KBM-7 (cell line): ENCODE measurements around the gene DLGAP3.

Experiments used
- DNase-seq: peaks from one replicate; pipeline ENCODE4 v3.0.0-alpha.2; 2015
- in situ Hi-C: fragments of 300-500 bp; cut with MboI; formaldehyde crosslinking; loops from 2 replicates; pipeline ENCODE4 v1.14.3; 2020; ENCODE audit warnings: low sequenced_read_pairs, low pct_unique_long_range_greater_than_20kb, mixed read lengths

The DLGAP3 gene

DNA sequence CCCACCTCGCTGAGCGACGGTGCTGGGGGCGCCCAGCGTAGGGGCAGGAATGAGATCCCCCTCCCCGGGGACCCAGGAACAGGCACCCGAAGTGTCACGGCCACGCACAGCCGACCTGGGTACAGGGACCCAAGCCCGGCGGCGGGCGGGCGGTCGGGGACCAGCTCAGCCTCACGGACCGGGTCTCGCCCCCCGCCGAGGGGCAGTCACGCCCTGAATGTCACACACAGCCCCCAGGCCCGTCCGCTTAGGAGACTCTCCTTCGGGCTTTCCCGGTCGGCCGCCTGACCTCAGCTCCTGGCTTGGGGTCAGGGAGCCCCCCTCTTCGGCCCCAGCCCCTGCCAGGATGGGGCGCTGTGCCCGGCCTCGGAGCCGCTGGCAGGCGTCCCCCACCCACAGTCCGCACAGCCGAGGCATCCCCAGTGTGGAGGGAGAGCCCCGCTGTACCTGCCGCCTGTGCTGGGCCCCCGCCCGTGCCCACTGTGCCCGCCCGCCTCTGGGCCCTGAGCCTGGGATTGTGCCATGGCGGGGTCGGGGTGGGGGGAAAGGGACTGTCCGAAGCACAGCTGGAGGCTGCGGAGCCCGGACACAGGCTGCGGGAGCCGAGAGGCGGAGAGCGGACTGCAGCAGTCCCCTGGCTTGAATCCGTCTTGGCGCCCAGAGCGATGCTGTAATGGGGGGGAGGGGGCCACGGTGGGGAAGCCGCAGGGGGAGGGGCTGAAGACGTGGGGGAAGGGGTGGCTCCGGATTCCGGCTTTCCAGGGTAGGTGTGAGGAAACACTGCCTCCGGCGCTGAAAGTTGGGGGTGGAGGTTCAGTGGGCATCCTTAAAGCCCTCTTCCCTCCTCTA, 627 bp upstream of the DLGAP3 start:
- peak; percentile 27 for DNase-seq
- in situ Hi-C loops, result no loop called here

DNA sequence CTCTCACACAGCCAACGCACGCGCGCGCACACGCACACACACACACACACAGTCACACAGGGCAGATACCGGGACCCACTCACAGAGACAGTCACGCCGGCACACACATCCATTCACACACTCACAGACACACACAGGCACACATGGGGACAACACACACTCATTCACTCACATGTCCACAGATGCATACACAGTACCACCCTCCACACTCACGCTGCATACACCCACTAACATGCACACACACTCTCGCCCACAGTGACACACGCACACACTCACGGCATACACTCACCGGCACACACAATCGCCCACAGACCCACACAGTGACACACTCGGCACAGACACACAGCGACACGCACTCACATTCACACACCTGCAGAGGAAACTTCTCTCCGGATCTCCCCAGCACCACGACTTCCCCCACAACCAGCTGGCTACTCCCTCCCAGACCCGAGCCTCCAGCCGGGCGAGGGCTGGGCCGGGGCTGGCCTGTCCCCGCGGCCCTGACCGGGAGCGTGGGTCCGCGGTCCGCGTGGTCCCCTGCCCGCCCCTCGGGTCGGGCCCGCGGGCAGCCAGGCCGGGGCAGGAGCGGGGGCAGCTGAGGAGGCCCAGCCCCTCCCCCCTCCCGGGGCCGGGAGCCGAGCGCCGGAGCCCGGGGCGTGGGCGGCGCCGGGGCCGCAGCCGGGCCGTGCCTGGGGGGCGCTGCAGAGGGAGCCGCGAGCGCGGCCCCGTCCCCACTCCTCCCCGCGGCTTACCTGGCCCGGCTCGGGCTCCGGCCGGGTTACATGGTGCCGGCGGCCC, 552 bp downstream of the DLGAP3 start:
- in situ Hi-C loops, result no loop called here
- DNase-seq, result peak; percentile 40

DNA sequence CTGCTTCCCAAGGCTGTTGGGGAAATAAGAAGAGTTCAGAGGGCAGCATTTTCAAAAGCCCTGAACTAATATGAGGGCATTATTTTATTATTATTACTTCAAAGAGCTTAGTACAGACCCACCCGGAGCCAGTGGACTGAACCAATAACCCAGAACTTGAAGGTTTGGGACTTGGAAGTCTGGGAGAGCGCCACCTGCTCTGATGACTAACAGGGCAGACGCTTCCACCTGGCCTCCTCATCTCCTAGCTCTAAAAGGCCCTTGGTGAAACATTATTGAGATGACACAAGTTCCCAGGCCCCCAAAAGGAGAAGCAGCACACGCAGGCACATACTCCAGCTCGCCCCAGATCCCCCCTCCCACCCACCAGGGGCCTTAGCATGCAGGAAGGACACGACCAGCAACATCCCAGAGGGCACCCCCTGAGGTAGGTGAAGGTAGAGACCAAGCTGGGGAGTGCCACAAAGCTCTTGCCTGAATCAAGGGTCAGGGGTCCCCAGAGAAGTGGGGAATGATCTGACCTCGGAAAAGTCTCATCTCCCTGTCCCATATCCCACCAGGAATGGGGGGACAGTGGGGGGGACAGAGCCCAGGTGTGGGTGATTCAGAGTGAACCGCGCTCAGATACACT, 1.3 kb downstream of the DLGAP3 start:
- in situ Hi-C loops, result no loop called here
- no peak for DNase-seq

DNA sequence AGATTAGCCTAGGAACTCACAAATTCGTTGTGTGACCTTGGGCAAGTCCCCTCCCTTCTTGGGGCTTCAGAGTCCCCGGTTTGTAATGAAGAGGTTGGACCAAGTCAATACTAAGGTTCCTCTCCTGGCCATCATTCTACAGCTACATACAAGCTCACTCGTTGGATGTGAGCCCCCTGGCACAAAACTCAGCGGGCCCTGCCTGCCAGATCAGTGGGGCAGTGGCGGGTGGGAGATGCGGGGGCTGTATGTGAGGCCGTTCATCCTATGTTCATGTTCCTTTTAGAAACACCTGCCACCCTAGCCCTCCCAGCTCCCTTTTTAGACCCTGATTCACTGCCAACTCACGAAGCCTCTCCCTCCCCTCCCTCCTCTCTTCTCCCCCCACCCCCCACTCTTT, 2.1 kb downstream of the DLGAP3 start:
- DNase-seq, result no peak
- in situ Hi-C loops, result no loop called here

DNA sequence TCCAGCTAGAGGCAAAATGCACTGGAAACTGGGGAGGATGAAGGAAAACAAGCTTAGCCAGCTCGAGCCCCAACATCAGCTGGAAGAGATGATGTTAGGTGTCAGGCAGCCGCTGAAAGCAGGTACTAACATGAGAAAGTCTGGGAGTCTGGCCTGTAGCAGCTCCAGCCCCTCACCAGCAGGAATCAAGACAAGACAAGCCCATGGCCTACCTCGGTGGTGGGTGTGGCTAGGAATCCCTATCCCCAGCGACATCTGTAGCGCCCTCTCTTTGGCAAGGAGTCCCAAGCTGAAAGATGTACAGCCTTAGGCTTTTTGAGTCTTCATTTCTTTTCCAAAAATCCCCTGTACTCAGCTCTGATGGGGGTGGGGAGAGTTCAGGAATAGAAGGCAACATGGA, 2.6 kb downstream of the DLGAP3 start:
- DNase-seq, result no peak
- in situ Hi-C loops, result no loop called here

DNA sequence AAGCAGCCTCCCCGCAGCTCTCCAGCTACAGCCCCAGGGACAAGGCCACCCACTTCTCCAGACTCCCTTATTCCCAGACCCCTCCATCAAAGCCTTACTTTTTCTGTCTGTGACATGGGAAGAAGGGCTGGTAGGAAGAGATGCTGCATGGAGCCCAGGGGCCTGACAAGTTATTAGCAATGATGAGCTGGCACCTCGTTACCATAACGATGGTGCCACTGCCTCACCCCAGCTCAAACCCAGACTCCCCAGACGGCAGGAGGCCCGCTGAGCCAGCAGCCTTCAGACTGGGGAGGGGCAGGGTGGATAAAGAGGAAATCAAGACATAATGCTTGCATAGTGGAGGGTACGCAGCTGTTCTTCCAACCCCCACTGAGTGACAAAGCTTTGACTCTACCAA, 3.3 kb downstream of the DLGAP3 start:
- DNase-seq, result no peak
- in situ Hi-C loops, result no loop called here

DNA sequence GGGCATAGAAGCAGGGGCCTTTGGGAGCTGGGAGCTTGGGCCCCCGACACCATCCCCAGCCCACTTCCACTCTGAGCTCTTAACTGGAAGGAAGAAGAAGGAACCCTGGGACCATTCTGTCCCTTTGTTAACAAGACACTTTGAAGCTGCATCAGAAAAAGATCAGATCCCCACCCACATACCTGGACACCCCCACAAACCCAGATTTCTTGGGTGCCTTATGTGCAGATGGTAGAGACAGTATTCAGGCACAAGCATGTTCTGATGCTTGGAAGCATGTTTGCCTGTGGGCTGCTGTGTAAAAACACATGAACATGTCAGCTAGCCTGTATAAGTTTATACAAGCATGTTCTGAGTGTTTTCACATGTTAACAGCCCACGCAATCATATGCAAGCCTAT, 3.7 kb downstream of the DLGAP3 start:
- no peak for DNase-seq
- in situ Hi-C loops, result no loop called here

DNA sequence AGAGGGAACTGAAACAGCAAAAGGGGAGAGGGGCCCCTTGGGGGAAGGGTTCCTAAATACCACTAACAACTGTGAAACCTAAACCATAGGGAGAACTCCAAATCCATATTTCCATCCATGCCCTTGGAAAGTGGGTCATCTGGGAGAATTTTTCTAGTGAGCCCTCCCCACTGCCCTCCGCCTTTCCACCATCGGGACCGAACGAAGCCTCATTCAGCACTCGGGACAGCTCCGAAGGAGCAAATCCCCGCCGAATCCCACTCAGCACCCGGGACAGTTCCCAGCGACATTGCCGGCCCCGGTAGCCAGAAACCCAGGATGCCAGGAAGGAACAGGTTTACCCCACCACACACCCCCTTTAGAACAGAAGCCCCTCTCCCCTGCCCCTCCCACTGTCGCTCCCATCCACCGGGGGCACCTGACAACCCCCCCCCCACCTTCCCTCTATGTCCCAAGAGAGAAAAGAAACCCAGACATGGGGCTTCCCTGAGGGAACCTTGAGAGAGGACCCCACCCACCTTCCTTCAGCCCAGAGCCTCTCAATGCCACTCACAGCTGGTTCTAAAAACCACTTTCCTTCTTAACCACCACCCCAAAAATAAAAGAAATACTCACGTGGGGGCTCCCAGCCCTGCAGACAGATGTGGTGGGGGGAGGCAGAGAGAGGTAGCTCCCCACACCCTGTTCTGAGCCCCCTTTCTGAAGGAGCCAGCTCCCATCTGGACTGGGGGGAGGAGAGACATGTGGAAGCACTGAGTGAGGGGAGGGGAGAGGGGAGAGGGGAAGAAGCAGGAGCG, 4.5 kb downstream of the DLGAP3 start:
- DNase-seq, result peak; percentile 68
- in situ Hi-C loops, result no loop called here

DNA sequence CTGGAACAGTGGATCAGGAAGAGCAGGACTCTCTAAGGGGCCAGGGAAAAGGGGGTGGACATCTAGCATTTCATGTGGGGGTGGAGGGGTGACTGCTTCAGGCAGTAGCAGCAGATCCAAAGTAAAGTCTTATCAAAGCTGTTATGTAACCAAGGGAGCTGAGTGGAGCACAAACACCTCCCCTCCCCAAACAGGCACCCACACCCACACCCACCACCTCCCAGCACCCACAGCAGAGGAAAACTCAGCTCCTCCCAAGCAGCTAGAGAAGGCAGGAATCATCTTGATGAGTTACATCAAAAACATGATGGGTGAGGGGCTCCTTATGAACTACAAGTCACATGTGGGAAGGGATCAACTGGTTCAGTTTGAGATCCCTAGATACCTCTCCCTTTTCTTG, 6.0 kb downstream of the DLGAP3 start:
- in situ Hi-C loops, result no loop called here
- no peak for DNase-seq

DNA sequence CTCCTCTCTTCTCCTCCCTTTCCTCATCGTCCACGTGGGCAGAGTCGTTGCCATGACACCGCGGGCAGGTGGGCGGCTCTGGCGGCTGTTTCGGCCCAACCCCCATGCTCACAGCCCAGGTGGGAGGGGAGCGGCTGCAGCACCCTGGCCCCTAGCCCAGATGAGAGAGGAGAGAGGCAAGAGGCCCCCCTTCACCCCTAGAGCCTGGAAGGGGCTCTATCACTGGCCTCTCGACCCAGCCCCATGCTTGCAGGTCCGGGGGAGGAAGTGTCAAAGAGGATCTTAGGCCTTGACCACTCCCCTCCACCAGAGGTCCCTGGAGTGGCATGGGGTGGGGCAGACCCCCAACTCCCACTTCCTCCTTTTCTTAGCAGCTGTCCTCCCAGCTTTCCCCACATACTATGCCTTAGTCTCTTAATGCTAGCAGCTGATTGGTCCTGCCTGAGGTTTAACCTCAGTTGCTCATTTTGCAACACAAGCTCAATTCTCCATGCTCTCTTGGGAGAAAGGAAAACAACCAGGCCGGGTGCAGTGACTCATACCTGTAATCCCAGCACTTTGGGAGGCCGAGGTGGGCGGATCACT, 10.4 kb downstream of the DLGAP3 start:
- peak; percentile 81 for DNase-seq
- in situ Hi-C loops, result no loop called here

DNA sequence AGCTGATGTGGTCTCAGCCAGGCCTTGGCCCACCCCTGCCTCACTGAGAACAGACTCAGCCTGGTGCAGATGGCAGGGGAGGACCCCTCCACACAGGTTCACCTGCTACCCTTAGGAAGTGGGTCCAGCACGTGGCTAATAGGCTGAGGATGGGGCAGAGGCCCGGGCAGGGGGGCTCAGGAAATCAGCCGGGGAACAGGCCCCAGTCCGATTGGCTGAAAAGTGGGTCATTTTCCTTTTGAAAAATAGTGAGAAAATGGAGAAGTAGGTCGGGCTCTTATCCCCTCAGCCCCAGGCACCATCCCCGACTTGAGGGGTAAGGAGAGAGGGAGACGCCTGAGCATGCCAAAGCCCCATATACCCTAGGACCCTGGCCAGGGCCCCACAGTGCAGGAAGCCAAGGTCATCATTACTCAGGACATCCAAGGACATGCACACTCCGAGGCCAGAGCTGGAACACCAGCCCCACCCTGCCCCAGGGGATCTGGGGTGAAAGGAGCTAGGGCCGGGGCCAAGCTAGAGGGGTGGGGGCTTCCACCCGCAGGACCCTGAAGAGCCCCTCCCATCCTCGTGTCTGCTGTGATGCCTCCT, 11.0 kb downstream of the DLGAP3 start:
- in situ Hi-C loops, result no loop called here

DNA sequence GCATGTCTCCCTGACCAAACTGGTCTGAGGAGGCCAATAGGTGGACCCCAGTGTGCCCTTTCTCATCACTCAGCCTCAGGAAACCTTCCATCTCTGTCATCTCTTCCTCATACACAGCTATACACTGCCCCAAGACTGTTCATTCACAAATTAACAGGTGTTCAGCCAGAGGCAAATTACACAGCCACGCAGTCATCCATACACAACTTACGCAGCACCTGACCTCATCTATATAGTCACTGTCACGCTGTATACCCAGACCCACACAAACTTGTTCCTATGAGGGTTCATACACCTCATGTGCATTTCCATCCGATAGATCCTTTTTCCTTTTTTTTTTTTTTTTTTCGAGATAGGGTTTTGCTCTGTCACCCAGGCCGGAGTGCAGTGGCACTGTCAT, 12.4 kb downstream of the DLGAP3 start:
- DNase-seq, result no peak
- in situ Hi-C loops, result no loop called here

More for the DNA sequence above, 11.0 kb downstream of the DLGAP3 start:
- peak; percentile 7 for DNase-seq

DNA sequence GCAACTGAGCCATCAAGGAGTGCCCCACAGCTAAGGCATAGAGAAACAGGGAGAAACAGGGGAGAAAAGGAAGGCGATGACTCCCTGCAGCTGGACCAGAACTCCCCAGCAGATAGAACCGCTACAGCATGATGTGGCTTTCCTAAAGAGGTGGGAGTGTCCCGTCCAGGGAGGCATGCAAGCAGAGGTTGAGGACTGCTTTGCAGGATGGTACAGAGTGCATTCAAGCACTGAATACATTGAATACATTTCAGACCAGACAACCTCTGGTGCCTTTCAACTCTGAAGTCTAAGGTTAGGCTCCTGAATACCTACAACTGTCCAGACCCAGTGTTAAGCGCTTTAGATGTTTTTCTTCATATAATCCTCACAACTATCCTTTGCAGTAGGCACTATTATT, 13.3 kb downstream of the DLGAP3 start:
- in situ Hi-C loops, result no loop called here
- DNase-seq, result no peak

DNA sequence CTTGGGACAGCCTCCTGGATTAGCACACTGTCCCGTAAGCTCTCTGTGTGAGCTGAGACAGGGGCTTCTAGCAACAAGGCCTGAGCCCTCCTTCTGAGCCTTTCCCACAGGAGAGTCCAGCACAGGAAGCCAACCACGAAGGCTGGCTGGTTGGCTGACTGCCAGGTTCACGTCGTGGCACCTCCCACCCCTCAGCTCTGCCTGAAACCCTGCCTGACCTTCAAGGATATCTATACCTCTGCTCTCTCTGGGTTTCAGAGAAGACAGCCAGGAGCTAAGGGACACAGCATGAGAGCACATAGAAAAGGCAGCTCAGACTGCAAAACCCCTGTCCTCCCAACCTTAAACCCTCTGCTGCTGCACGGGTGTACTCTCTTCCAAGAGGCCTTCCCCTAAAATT, 13.9 kb downstream of the DLGAP3 start:
- in situ Hi-C loops, result no loop called here
- peak; percentile 18 for DNase-seq

DNA sequence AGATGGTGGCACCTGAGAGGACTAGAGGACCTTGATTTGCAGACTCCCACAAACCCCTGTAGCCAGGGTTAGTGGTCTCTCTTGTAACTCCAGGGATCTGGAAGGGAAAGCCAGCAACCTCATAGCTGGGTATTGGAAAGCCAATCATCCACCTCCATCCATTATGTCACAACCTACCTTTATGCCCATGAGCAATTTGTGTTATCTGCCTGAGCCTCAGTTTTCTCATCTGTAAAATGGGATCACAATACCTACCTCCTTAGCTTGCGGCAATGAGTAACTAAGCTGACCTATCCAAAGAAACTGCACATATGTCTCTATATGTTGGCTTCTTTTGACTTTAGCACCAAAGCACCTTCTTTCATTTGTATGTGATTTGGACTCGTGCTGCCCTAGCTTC, 14.5 kb downstream of the DLGAP3 start:
- in situ Hi-C loops, result no loop called here
- DNase-seq, result no peak

DNA sequence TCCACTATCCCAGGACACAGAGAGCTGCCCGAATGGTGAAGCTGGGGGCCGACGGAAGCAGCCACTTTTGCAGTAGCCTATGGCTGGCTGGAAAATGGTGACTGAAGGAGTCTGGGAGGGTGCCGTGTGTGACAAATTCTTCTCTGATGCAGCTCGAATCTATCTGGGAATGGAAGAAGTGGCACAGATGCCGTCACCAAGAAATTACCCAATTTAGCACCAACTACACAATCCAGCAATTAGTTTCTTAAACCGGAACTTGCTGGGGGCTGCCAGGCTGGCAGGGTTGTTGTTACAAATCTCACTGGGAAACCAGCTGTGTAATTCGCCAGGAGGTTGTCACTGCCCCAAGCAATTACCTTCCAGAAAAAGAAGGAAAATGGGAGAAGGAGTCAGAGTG, 18.0 kb downstream of the DLGAP3 start:
- no peak for DNase-seq
- in situ Hi-C loops, result no loop called here

DNA sequence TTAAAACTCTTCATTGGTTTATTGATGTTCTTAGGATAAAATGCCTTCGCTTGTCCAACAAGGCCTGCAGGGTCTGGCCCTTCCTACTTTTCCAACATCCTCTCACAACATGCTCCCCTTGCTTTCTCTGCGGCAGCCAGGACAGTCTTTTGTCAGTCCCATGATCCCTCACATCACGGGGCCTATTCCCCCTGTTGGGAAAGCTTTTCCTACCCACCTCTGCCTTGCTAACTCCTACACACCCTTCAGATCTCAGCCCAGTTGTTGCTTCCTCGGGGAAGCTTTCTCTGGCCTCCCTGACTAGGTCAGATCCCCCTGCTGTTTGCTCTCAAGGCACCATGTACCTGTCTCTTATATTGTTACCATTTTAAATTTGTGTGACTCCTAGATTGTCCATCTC, 19.0 kb downstream of the DLGAP3 start:
- no peak for DNase-seq
- in situ Hi-C loops, result no loop called here

DNA sequence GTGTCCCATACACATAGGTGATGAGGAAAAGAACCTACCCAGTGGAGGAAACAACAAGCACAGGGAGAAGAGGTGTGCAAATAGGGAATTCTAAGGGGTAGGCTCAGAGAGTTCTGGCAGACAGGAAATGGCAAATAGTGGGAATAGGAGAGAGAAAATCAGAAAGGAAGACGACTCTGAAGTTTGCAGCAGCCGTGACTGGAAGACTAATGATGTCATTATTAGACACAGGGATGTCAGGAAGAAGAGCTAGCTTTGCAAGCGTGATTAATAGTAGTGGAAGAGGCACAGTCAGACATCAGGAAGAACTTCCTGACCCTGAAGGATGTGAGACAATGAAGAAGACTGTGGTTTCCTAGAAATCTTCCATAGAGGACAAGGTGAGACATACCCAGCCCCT, 21.1 kb downstream of the DLGAP3 start:
- no peak for DNase-seq

More for the DNA sequence above, 21.1 kb downstream of the DLGAP3 start:
- in situ Hi-C loops, result no loop called here
